Mucosa of descending colon (tissue), 3 donors: ENCODE measurements around the gene TCF12. TPM values are rescaled to one million over a fixed set of nuclear protein-coding genes. Genes with fewer than 3 reads are reported as not detected.

Source experiments
- ATAC-seq: fragments of 200-7000 bp; cut with Tn5 transposase; one replicate; pipeline ENCODE4 v1.9.1; 2020; ENCODE audit warnings: mild to moderate bottlenecking, moderate library complexity
- DNase-seq, 3 donors: peaks; one replicate each; pipeline ENCODE4 v3.0.0-alpha.2; 2020
- H3K36me3 ChIP-seq: fragments of 200-600 bp; one replicate; pipeline ENCODE4 v1.8.0; 2021; ENCODE audit warnings: low read depth, mild to moderate bottlenecking
- H3K4me1 ChIP-seq: fragments of 200-600 bp; one replicate; pipeline ENCODE4 v1.8.0; 2021; ENCODE audit warnings: low read depth, mild to moderate bottlenecking
- H3K4me3 ChIP-seq: fragments of 200-600 bp; one replicate; pipeline ENCODE4 v1.8.0; 2021; ENCODE audit warnings: mild to moderate bottlenecking
- H3K9me3 ChIP-seq: fragments of 200-600 bp; one replicate; pipeline ENCODE4 v1.8.0; 2021; ENCODE audit warnings: mild to moderate bottlenecking
- CTCF ChIP-seq: fragments of 200-600 bp; IDR thresholded peaks from one replicate; pipeline ENCODE4 v1.8.0; 2022; ENCODE audit warnings: antibody characterized with exemption, mild to moderate bottlenecking
- intact Hi-C, 2 donors: fragments of 100-400 bp; cut with DNase I in 1 of 2; cut with micrococcal nuclease in 1 of 2; formaldehyde crosslinking; loops; one replicate each; pipeline versions ENCODE4 v1.11.0 to v1.11.1; 2022; cut with DNase I, micrococcal nuclease
- total RNA-seq, 3 donors: library from RNA; stranded (reverse); fragmentation: NEBNext Ultra II Directional in 2 of 3; extraction: Animal tissue kit (Norgen Biotek cat#: 25700) in 2 of 3; gene quantifications; one replicate each; pipeline versions ENCODE4 v1.2.1 to v1.2.4, GENCODE V29; 2021 to 2023
- donor health status: DM: no; HTN: no; CAD: no; lungs with moderate emphysema.
- donor health status: DM: no; HTN: no; CAD: no.
- donor health status: DM: no; HTN: yes; CAD: no.

The TCF12 gene
- total RNA-seq, 3 donors from 2014 or later, result 74.1 to 118 (median 106) TPM

GRCh38 chr15:57335293-57335715 is 416.9 kb downstream of the TCF12 start:
- no peak for DNase-seq
- no peaks in the 10 kb centered on the region for H3K4me1 ChIP-seq
- ATAC-seq, result no peak
- no peaks in the 10 kb centered on the region for H3K9me3 ChIP-seq
- H3K4me3 ChIP-seq, result no peak overlapping the region
- H3K36me3 ChIP-seq, result no peaks in the 10 kb centered on the region
- no peak for TF ChIP-seq CTCF
- intact Hi-C loops, result no loop called here

- DNase-seq, result no peak
- intact Hi-C loops, result no loop called here
- TF ChIP-seq CTCF, result no peak
- Histone ChIP-seq H3K36me3 (no peaks in the 10 kb centered on the region), H3K4me1 (no peaks in the 10 kb centered on the region), H3K9me3 (no peaks in the 10 kb centered on the region), H3K4me3 (no peak overlapping the region)
- no peak for ATAC-seq
These were observed 417.3 kb downstream of the TCF12 start for GRCh38 chr15:57335719-57336118.

- Histone ChIP-seq H3K4me3 (no peak overlapping the region), H3K4me1 (no peaks in the 10 kb centered on the region), H3K9me3 (no peaks in the 10 kb centered on the region), H3K36me3 (no peaks in the 10 kb centered on the region)
- TF ChIP-seq CTCF, result no peak
- ATAC-seq (no peak), DNase-seq (no peak)
- intact Hi-C loops, result no loop called here
These were observed 419.5 kb downstream of the TCF12 start for GRCh38 chr15:57337868-57338411.

GRCh38 chr15:57339321-57339720 is 420.9 kb downstream of the TCF12 start:
- Histone ChIP-seq H3K36me3 (no peaks in the 10 kb centered on the region), H3K9me3 (no peaks in the 10 kb centered on the region), H3K4me1 (no peaks in the 10 kb centered on the region), H3K4me3 (no peak overlapping the region)
- intact Hi-C loops, result no loop called here
- no peak for DNase-seq
- no peak for TF ChIP-seq CTCF
- no peak for ATAC-seq

Other genes starting within 250 kb of the TCF12 start
- 10 to 100 TPM; 29.6 to 51.0 (median 39.8) TPM for gene ZNF280D, start 185.1 kb upstream of the TCF12 start, total RNA-seq